GM18907 (cell line): Measurements from ENCODE around the gene CEP44.
"Not testable (repeated sequence)": the region's sequence is repeated elsewhere in the genome, so short reads cannot be mapped to it uniquely, and the experiment has no call there.

ENCODE experiments used
- ATAC-seq: cut with Tn5 transposase; IDR thresholded peaks from one replicate; pipeline ENCODE4 v1.9.1; 2021; ENCODE audit warnings: mild to moderate bottlenecking, moderate library complexity; ENCODE audit not compliant: unreplicated experiment

Gene CEP44

GRCh38 chr4:174278467-174278866, 5.2 kb upstream of the CEP44 start:
- ATAC-seq = no peak

- no peak for ATAC-seq
Observed at GRCh38 chr4:174279433-174280155, 4.1 kb upstream of the CEP44 start.

- no peak for ATAC-seq
Observed at GRCh38 chr4:174281182-174281737, 2.5 kb upstream of the CEP44 start.

- no peak for ATAC-seq
Observed at GRCh38 chr4:174281901-174282300, 1.8 kb upstream of the CEP44 start.

GRCh38 chr4:174282836-174283506, 740 bp upstream of the CEP44 start:
- peak; percentile 99 for ATAC-seq

- ATAC-seq = no peak
Observed at GRCh38 chr4:174284487-174284886, 776 bp downstream of the CEP44 start.

- no peak for ATAC-seq
Observed at GRCh38 chr4:174286870-174287269, 3.2 kb downstream of the CEP44 start.

GRCh38 chr4:174292473-174292872, 8.8 kb downstream of the CEP44 start:
- no peak for ATAC-seq

- ATAC-seq = not testable (repeated sequence)
Observed at GRCh38 chr4:174294641-174295040, 10.9 kb downstream of the CEP44 start.

GRCh38 chr4:174295142-174295541, 11.4 kb downstream of the CEP44 start:
- not testable (repeated sequence) for ATAC-seq

GRCh38 chr4:174303687-174304086, 20.0 kb downstream of the CEP44 start:
- ATAC-seq = no peak

GRCh38 chr4:174304664-174305063, 21.0 kb downstream of the CEP44 start:
- no peak for ATAC-seq

- no peak for ATAC-seq
Observed at GRCh38 chr4:174305961-174306360, 22.2 kb downstream of the CEP44 start.

- ATAC-seq = no peak
Observed at GRCh38 chr4:174307694-174308093, 24.0 kb downstream of the CEP44 start.

GRCh38 chr4:174312993-174313392, 29.3 kb downstream of the CEP44 start:
- ATAC-seq = no peak

GRCh38 chr4:174314274-174314673, 30.6 kb downstream of the CEP44 start:
- ATAC-seq = no peak

- no peak for ATAC-seq
Observed at GRCh38 chr4:174314770-174315169, 31.1 kb downstream of the CEP44 start.

GRCh38 chr4:174316546-174316945, 32.8 kb downstream of the CEP44 start:
- no peak for ATAC-seq

- no peak for ATAC-seq
Observed at GRCh38 chr4:174316954-174317353, 33.2 kb downstream of the CEP44 start.

- no peak for ATAC-seq
Observed at GRCh38 chr4:174317531-174317930, 33.8 kb downstream of the CEP44 start.

GRCh38 chr4:174318829-174319764, 35.4 kb downstream of the CEP44 start:
- ATAC-seq = peak; percentile 60
